MM.1S (cell line): Measurements from ENCODE around the gene HSDL1.

Source experiments
- DNase-seq: peaks from one replicate; pipeline ENCODE4 v3.0.0-alpha.2; 2015
- H2AFZ ChIP-seq: fragments of 300-600 bp; sonication (generic); 2 replicates; pipeline ENCODE4 v1.6.0; 2016; ENCODE audit warnings: antibody characterized with exemption, low read length
- H3F3A ChIP-seq: fragments of 300-600 bp; sonication (generic); 2 replicates; pipeline ENCODE4 v1.6.1; 2016; ENCODE audit warnings: mild to moderate bottlenecking, antibody characterized with exemption, low read length, moderate library complexity, mixed read lengths; ENCODE audit not compliant: insufficient read depth
- H3K27ac ChIP-seq: fragments of 300-600 bp; sonication (generic); 2 replicates; pipeline ENCODE4 v1.5.1; 2016; ENCODE audit warnings: mild to moderate bottlenecking, low read length
- H3K27me3 ChIP-seq: fragments of 300-600 bp; sonication (generic); replicated peaks from 2 replicates; pipeline ENCODE4 v1.6.0; 2016; ENCODE audit warnings: low read length; ENCODE audit not compliant: insufficient read depth
- H3K36me3 ChIP-seq: fragments of 300-600 bp; sonication (generic); replicated peaks from 2 replicates; pipeline ENCODE4 v1.6.1; 2016; ENCODE audit warnings: mild to moderate bottlenecking, low read length, mixed read lengths; ENCODE audit not compliant: insufficient read depth
- H3K4me1 ChIP-seq: fragments of 300-600 bp; sonication (generic); 2 replicates; pipeline ENCODE4 v1.6.1; 2016; ENCODE audit warnings: low read length, mixed read lengths
- H3K4me2 ChIP-seq: fragments of 300-600 bp; sonication (generic); 2 replicates; pipeline ENCODE4 v1.6.0; 2016; ENCODE audit warnings: low read depth, low read length
- H3K4me3 ChIP-seq: fragments of 300-600 bp; sonication (generic); 2 replicates; pipeline ENCODE4 v1.5.1; 2016; ENCODE audit warnings: low read length, mixed read lengths
- H3K79me2 ChIP-seq: fragments of 300-600 bp; sonication (generic); 2 replicates; pipeline ENCODE4 v1.6.1; 2016; ENCODE audit warnings: mixed run types, low read length, mixed read lengths
- H3K9ac ChIP-seq: fragments of 300-600 bp; sonication (generic); 2 replicates; pipeline ENCODE4 v1.6.1; 2016; ENCODE audit warnings: low read length, mixed read lengths
- H3K9me2 ChIP-seq: fragments of 300-600 bp; sonication (generic); replicated peaks from 2 replicates; pipeline ENCODE4 v1.6.1; 2016; ENCODE audit warnings: mild to moderate bottlenecking, low read length, mixed read lengths; ENCODE audit not compliant: insufficient read depth
- H3K9me3 ChIP-seq: fragments of 300-600 bp; sonication (generic); replicated peaks from 2 replicates; pipeline ENCODE4 v1.6.1; 2016; ENCODE audit warnings: mild to moderate bottlenecking, low read length, mixed read lengths; ENCODE audit not compliant: insufficient read depth
- H4K20me1 ChIP-seq: fragments of 300-600 bp; sonication (generic); 2 replicates; pipeline ENCODE4 v1.6.1; 2016; ENCODE audit warnings: mild to moderate bottlenecking, low read length, moderate library complexity, mixed read lengths; ENCODE audit not compliant: insufficient read depth
- CTCF ChIP-seq: fragments of 300-600 bp; sonication (generic); IDR thresholded peaks from 2 replicates; pipeline ENCODE4 v1.5.1; 2016; ENCODE audit warnings: antibody characterized with exemption, low read length, mixed read lengths
- EZH2 ChIP-seq: fragments of 300-600 bp; sonication (generic); optimal IDR thresholded peaks from 2 replicates; pipeline ENCODE3; 2017; ENCODE audit warnings: low read depth, mild to moderate bottlenecking, antibody characterized with exemption, low read length, mixed read lengths
- EZH2phosphoT487 ChIP-seq: fragments of 300-600 bp; sonication (generic); IDR thresholded peaks from 2 replicates; pipeline ENCODE4 v1.6.1; 2018; ENCODE audit warnings: antibody characterized with exemption, low read length

HSDL1 gene

GRCh38 chr16:84178146-84178765, 33.3 kb upstream of the HSDL1 start:
- H4K20me1 ChIP-seq, result no peaks in the 10 kb centered on the region
- H3K9ac ChIP-seq, result no peak overlapping the region
- no peaks in the 10 kb centered on the region for H3K9me3 ChIP-seq
- no peak overlapping the region for H3K4me2 ChIP-seq
- no peak for DNase-seq
- H3K36me3 ChIP-seq, result no peaks in the 10 kb centered on the region
- H3K79me2 ChIP-seq, result no peaks in the 10 kb centered on the region
- no peaks in the 10 kb centered on the region for H3F3A ChIP-seq
- H3K4me1 ChIP-seq, result peaks cover 12% of the 10 kb centered on the region; the same call in 1 of the 2 replicates
- H2AFZ ChIP-seq, result no peak overlapping the region
- H3K27ac ChIP-seq, result no peak overlapping the region
- no peak for TF ChIP-seq EZH2
- TF ChIP-seq CTCF, result no peak
- no peak for TF ChIP-seq EZH2phosphoT487
- H3K4me3 ChIP-seq, result no peak overlapping the region
- no peaks in the 10 kb centered on the region for H3K27me3 ChIP-seq
- H3K9me2 ChIP-seq, result no peaks in the 10 kb centered on the region

DNA sequence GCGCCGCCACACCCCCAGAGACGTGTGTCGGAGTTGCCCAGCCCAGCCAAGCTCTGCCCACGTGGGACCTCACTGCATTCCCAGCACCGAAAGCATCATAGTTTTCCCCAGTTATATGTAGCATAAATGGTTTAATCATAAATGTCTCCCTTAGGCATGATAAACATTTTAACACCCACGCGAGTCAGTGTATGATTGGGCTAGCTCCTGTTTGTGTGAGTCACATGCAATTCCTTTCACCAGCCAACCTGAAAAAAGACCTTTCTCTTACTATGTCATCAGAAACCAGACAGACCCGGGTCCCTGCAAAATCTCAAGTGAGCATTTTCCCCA, 32.7 kb upstream of the HSDL1 start:
- Histone ChIP-seq H2AFZ (no peak overlapping the region), H3K27ac (no peak overlapping the region), H3K4me3 (no peak overlapping the region), H4K20me1 (no peaks in the 10 kb centered on the region), H3K27me3 (no peaks in the 10 kb centered on the region), H3K9me3 (no peaks in the 10 kb centered on the region), H3K4me2 (no peak overlapping the region), H3K36me3 (no peaks in the 10 kb centered on the region), H3K9me2 (no peaks in the 10 kb centered on the region), H3F3A (no peaks in the 10 kb centered on the region), H3K79me2 (no peaks in the 10 kb centered on the region), H3K9ac (no peak overlapping the region), H3K4me1 (peaks cover 12% of the 10 kb centered on the region; the same call in 1 of the 2 replicates)
- TF ChIP-seq EZH2phosphoT487 (no peak), EZH2 (no peak), CTCF (no peak)
- DNase-seq, result no peak

- H3K27me3 ChIP-seq, result no peaks in the 10 kb centered on the region
- peak overlapping the region; percentile 27; the same call in 1 of the 2 replicates for H3K4me3 ChIP-seq
- no peaks in the 10 kb centered on the region for H3K79me2 ChIP-seq
- 0 out of 2 replicates have a peak overlapping the region, but pooled peaks have one; percentile 30 for H2AFZ ChIP-seq
- H3K27ac ChIP-seq, result peak overlapping the region; percentile 80; the same call in 1 of the 2 replicates
- H3F3A ChIP-seq, result no peaks in the 10 kb centered on the region
- DNase-seq, result no peak
- no peaks in the 10 kb centered on the region for H3K9me3 ChIP-seq
- no peaks in the 10 kb centered on the region for H3K36me3 ChIP-seq
- no peaks in the 10 kb centered on the region for H3K9me2 ChIP-seq
- H3K9ac ChIP-seq, result peak overlapping the region; percentile 69
- H3K4me2 ChIP-seq, result peak overlapping the region; percentile 68
- TF ChIP-seq EZH2phosphoT487, result no peak
- TF ChIP-seq EZH2, result no peak
- no peak for TF ChIP-seq CTCF
- H3K4me1 ChIP-seq, result peaks cover 12% of the 10 kb centered on the region; the same call in 1 of the 2 replicates
- no peaks in the 10 kb centered on the region for H4K20me1 ChIP-seq
Measured at GRCh38 chr16:84176192-84177053, 31.4 kb upstream of the HSDL1 start.
